ENCODE data around the gene ZNF785. TPM values are rescaled to one million over a fixed set of nuclear protein-coding genes. Genes with fewer than 3 reads are reported as not detected.
A peak's percentile ranks its signal among the peaks of the same experiment; 100 is the strongest.

The ZNF785 gene
- total RNA-seq, 2 experiments from 2014 or later, result 14.0 to 15.0 TPM

- peaks cover 3% of the 10 kb centered on the region for H3K27me3 Mint-ChIP-seq
- POLR2A ChIA-PET, result interaction anchor here (1.2 kb wide), 1 partner anchor 9 kb away, joined by 7 read pairs; the partner anchor contains the start of gene ZNF689
These were observed 33.7 kb upstream of the ZNF785 start for GRCh38 chr16:30619202-30619601.

DNA sequence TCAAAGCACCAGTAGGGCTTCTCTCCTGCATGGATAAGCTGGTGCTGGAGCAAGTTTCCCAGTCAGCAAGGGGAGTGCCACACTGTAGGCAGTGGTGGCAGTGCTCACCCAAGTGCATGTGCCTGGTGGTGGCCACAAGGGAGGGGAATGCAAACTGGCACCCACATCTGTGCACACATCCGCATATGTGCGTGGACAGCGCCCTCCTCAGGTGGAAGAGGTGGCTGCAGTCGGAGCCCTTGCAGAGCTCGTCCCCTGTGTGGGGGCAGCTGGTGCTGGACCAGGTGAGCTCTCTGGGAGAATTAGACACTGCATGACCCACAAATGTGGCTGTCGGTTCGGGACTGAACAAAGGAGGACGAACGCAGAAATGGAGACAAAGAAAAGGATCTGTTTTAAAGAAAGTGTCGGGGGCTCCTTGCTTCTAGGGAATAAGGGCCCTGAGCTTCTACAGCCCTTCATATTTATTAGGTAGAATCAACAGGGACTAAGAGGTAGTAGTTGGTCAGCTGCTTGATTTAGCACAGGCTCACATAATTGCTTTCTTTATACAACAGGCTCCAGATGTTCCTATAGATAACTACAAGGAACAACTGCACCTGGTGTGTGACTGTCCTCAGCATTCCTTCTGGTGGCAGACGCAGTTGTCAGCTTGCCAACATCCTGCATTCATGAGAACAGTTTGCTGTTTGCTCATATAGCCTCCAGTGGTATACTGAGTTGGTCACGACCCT, 30.0 kb upstream of the ZNF785 start:
- POLR2A ChIA-PET, result interaction anchor here (0.5 to 1.0 kb wide), 2 partner anchors 81 to 108 kb away, joined by 3 read pairs; partner anchors contain the start of gene ZNF747

More at GRCh38 chr16:30619202-30619601, 33.7 kb upstream of the ZNF785 start:
- intact Hi-C loops (cut with micrococcal nuclease), result no loop called here
- no peak overlapping the region for H3K27ac Mint-ChIP-seq
- no peaks in the 10 kb centered on the region for H3K36me3 Mint-ChIP-seq
- CTCF ChIA-PET, result interaction anchor here (1.2 to 2.8 kb wide), 5 partner anchors 10 to 84 kb away, joined by 3 to 14 read pairs (median 10); partner anchors contain the start of gene ZNF747
- DNase-seq, result no peak
- no peak overlapping the region for H3K4me3 Mint-ChIP-seq
- H3K4me1 Mint-ChIP-seq (ENCODE audit: low read depth), result no peaks in the 10 kb centered on the region
- H3K9me3 Mint-ChIP-seq, result no peaks in the 10 kb centered on the region

GRCh38 chr16:30609926-30610839, 24.7 kb upstream of the ZNF785 start, which contains the start of gene ZNF689:
Gene ZNF689 (minus strand): TSS chr16:30610389. CDS start chr16:30610041, 348 bp downstream.
- peak; percentile 98 for DNase-seq
- intact Hi-C loops (cut with micrococcal nuclease), result loop anchor here (1.0 to 5.0 kb wide), 5 partner anchors 40 to 178 kb away; partner anchors contain the start of genes DCTPP1, FBRS and PRR14
- ChIA-PET POLR2A (interaction anchor here (0.6 to 2.2 kb wide), 14 partner anchors 10 to 215 kb away, joined by 3 to 15 read pairs (median 4); partner anchors contain the start of genes DCTPP1, PRR14, ZNF48 and ZNF688), CTCF (interaction anchor here (0.8 to 5.1 kb wide), 11 partner anchors 9 to 518 kb away, joined by 3 to 45 read pairs (median 5); partner anchors contain the start of genes DCTPP1, PRR14, TBC1D10B and TBX6)
- peak within 1 kb of the TSS; percentile 89 for H3K4me3 Mint-ChIP-seq
- peaks cover 9% of the 10 kb centered on the region for H3K36me3 Mint-ChIP-seq
- no peaks in the 10 kb centered on the region for H3K27me3 Mint-ChIP-seq
- H3K27ac Mint-ChIP-seq, result peak within 1 kb of the TSS; percentile 94
- H3K9me3 Mint-ChIP-seq, result no peaks in the 10 kb centered on the region
- H3K4me1 Mint-ChIP-seq (ENCODE audit: low read depth), result peaks cover 15% of the 10 kb centered on the region

More for the DNA sequence above, 30.0 kb upstream of the ZNF785 start:
- Mint-ChIP-seq H3K36me3 (no peaks in the 10 kb centered on the region), H3K9me3 (no peaks in the 10 kb centered on the region), H3K27ac (no peak overlapping the region), H3K27me3 (no peaks in the 10 kb centered on the region), H3K4me3 (no peak overlapping the region), H3K4me1 (ENCODE audit: low read depth) (peaks cover 1% of the 10 kb centered on the region)
- intact Hi-C loops (cut with micrococcal nuclease), result no loop called here
- CTCF ChIA-PET, result interaction anchor here (0.6 to 4.5 kb wide), 41 partner anchors 9 to 539 kb away, joined by 3 to 34 read pairs (median 4); partner anchors contain the start of genes DCTPP1, ITGAL, PPP4C and PRR14
- peak; percentile 91 for DNase-seq

GRCh38 chr16:30609002-30609925, 23.8 kb upstream of the ZNF785 start:
- Mint-ChIP-seq H3K27me3 (no peaks in the 10 kb centered on the region), H3K27ac (peak overlapping the region; percentile 94), H3K4me3 (peak overlapping the region; percentile 89), H3K36me3 (peaks cover 16% of the 10 kb centered on the region), H3K4me1 (ENCODE audit: low read depth) (peaks cover 15% of the 10 kb centered on the region), H3K9me3 (no peaks in the 10 kb centered on the region)
- intact Hi-C loops (cut with micrococcal nuclease), result no loop called here
- ChIA-PET POLR2A (interaction anchor here (0.6 to 2.2 kb wide), 8 partner anchors 11 to 179 kb away, joined by 3 to 15 read pairs (median 6); partner anchors contain the start of genes DCTPP1, ZNF688 and ZNF747), CTCF (interaction anchor here (0.6 to 5.1 kb wide), 12 partner anchors 11 to 239 kb away, joined by 3 to 45 read pairs (median 4); partner anchors contain the start of genes DCTPP1, PRR14 and TBC1D10B)
- peak; percentile 66 for DNase-seq

DNA sequence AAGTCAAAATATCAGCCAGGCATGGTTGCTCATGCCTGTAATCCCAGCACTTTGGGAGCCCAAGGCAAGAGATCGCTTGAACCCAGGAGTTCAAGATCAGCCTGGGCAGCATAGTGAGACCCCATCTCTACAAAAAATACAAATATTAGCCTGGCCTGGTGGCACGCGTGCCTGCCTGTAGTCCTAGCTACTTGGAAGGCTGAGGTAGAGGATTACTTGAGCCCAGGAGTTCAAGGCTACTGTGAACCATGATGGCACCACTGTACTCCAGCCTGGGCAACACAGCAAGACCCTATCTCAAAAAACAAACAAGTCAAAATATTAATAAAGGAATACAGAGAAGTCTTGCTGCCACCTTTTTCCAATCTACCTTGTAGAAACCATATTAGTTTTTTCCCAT, 20.5 kb upstream of the ZNF785 start:
- no peaks in the 10 kb centered on the region for H3K27me3 Mint-ChIP-seq
- H3K9me3 Mint-ChIP-seq, result no peaks in the 10 kb centered on the region
- peaks cover 19% of the 10 kb centered on the region for H3K36me3 Mint-ChIP-seq
- DNase-seq, result no peak
- no peak overlapping the region for H3K27ac Mint-ChIP-seq
- POLR2A ChIA-PET, result interaction anchor here (1.2 kb wide), 1 partner anchor 35 kb away, joined by 4 read pairs; the partner anchor contains the start of gene ZNF688
- intact Hi-C loops (cut with micrococcal nuclease), result no loop called here
- H3K4me1 Mint-ChIP-seq (ENCODE audit: low read depth), result peaks cover 15% of the 10 kb centered on the region
- CTCF ChIA-PET, result interaction anchor here (0.9 to 5.1 kb wide), 3 partner anchors 8 to 11 kb away, joined by 3 to 45 read pairs (median 6); no protein-coding TSS in a partner anchor
- H3K4me3 Mint-ChIP-seq, result no peak overlapping the region

DNA sequence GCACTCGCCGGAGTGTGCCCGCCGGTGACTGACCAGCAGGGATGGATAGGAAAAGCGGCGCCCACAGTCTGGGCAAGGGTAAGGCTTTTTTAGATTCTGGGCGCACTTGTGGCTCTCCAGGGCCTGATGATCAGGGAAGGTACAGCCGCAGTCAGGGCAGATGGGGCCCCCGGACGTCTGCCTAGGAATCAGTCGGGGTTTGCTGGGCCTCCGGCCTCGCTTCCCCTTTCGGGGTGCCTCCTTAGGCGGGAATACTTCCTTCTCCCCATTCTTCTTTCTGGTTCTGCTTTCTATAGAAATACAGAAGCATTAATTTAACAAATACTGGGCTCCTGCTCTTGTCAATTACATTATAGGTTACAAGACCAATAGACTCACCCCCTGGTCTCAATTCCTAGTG, 19.7 kb upstream of the ZNF785 start:
- POLR2A ChIA-PET, result interaction anchor here (1.2 kb wide), 1 partner anchor 34 kb away, joined by 4 read pairs; the partner anchor contains the start of gene ZNF688
- Mint-ChIP-seq H3K4me1 (ENCODE audit: low read depth) (peaks cover 10% of the 10 kb centered on the region), H3K9me3 (no peaks in the 10 kb centered on the region), H3K27ac (no peak overlapping the region), H3K27me3 (no peaks in the 10 kb centered on the region), H3K4me3 (no peak overlapping the region), H3K36me3 (peaks cover 19% of the 10 kb centered on the region)
- no peak for DNase-seq
- CTCF ChIA-PET, result interaction anchor here (0.9 to 1.6 kb wide), 2 partner anchors 10 kb away, joined by 3 to 6 read pairs; no protein-coding TSS in a partner anchor
- intact Hi-C loops (cut with micrococcal nuclease), result no loop called here

- CTCF ChIA-PET, result interaction anchor here (1.3 to 2.3 kb wide), 2 partner anchors 155 to 175 kb away, joined by 3 to 11 read pairs; partner anchors contain the start of gene DCTPP1
- Mint-ChIP-seq H3K27ac (no peak overlapping the region), H3K27me3 (no peaks in the 10 kb centered on the region), H3K4me1 (ENCODE audit: low read depth) (peaks cover 10% of the 10 kb centered on the region), H3K36me3 (peaks cover 19% of the 10 kb centered on the region), H3K4me3 (no peak overlapping the region), H3K9me3 (no peaks in the 10 kb centered on the region)
- intact Hi-C loops (cut with micrococcal nuclease), result no loop called here
- DNase-seq, result no peak
- POLR2A ChIA-PET, result no interaction called here
These were observed 18.9 kb upstream of the ZNF785 start for GRCh38 chr16:30604316-30604947.

GRCh38 chr16:30603945-30604315, 18.4 kb upstream of the ZNF785 start:
- Mint-ChIP-seq H3K4me3 (no peak overlapping the region), H3K36me3 (peaks cover 19% of the 10 kb centered on the region), H3K4me1 (ENCODE audit: low read depth) (peaks cover 9% of the 10 kb centered on the region), H3K9me3 (no peaks in the 10 kb centered on the region), H3K27me3 (no peaks in the 10 kb centered on the region), H3K27ac (no peak overlapping the region)
- ChIA-PET POLR2A (no interaction called here), CTCF (interaction anchor here (1.3 to 2.3 kb wide), 2 partner anchors 155 to 174 kb away, joined by 3 to 11 read pairs; partner anchors contain the start of gene DCTPP1)
- intact Hi-C loops (cut with micrococcal nuclease), result no loop called here
- no peak for DNase-seq

DNA sequence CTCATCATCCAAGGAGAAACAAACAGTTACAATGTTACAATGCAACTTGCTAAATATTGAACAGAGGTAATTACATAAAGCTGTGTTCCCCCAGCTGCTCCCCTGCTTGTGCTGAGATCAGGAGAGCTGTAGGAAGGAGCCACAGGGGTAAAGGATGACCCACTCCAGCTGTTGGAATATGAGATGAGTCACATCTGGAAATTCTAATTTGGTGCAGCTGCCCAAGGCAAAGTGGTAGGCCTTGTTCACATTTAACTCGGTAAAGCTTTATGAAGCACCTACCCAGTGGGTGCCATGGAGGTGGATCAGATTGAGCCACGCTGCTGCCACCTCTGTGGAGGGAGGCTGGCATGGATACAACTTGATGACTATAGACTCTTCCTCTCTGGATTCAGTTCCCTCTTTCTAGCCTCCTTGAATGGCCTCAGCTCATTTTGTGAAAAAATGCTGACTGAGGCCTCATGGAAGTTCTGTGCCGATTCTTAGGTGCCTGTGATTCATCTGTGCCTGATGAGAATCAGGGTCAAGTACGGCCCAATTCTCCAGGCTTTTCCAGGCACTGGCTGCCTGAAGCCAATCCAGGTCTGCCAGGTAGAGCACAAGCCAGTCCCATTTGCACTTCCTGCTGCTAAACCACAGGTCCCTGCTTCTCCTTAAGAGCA, 17.2 kb upstream of the ZNF785 start:
- no peak for DNase-seq
- Mint-ChIP-seq H3K4me3 (no peak overlapping the region), H3K27me3 (no peaks in the 10 kb centered on the region), H3K27ac (no peak overlapping the region), H3K9me3 (no peaks in the 10 kb centered on the region), H3K36me3 (peaks cover 19% of the 10 kb centered on the region), H3K4me1 (ENCODE audit: low read depth) (peaks cover 8% of the 10 kb centered on the region)
- POLR2A ChIA-PET, result interaction anchor here (0.8 kb wide), 1 partner anchor 44 kb away, joined by 3 read pairs; no protein-coding TSS in a partner anchor
- CTCF ChIA-PET, result interaction anchor here (0.9 to 2.3 kb wide), 6 partner anchors 13 to 173 kb away, joined by 3 to 11 read pairs (median 6); partner anchors contain the start of gene DCTPP1
- intact Hi-C loops (cut with micrococcal nuclease), result no loop called here

All from activated CD4-positive, alpha-beta memory T cell treated with anti-CD3 and anti-CD28 coated beads for 36 hours (primary cell).